ENCODE results near the gene FAM174A.

DNA sequence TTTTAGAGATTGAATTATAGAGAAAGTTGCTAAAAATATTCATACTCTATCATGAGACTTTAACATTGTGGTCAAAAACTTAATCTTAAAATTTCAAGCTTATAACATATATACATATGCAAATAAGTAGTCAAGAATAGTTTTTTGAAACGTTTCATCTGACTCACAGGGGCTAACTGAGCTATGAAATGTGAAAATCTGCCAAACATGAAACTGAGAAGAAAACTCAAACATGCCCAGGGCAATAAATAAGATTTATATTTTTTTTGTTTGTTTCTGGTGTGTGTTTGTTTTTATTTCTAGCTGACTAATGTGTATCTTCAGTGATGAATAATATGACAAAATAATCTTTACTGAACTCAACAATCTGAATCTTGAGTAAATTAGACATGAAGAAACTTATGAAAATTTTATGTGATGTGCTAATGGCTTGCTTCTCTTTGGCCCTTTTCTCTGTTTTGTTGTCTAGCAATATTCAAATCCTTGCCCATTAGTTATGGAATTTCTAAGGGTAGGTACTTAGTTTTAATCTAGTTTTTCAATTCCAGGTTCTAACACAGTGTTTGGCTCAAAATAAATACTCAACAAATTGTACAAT is 99.9 kb downstream of the FAM174A start:
- TF ChIP-seq TAF1 (IDR thresholded peaks at IDR 0.05; ENCODE audit: borderline replicate concordance, insufficient read depth, low read length) (no peak), POLR2AphosphoS5 (IDR thresholded peaks at IDR 0.05; ENCODE audit: low read depth, low read length) (no peak), FOXP2 (optimal IDR thresholded peaks at IDR 0.05; ENCODE audit: borderline replicate concordance, extremely low read depth, extremely low read length, insufficient read depth) (no peak)
